Measurements from ENCODE around the gene THTPA. TPM values are rescaled to one million over a fixed set of nuclear protein-coding genes. Genes with fewer than 3 reads are reported as not detected.

THTPA gene
- total and polyA plus RNA-seq, 2 of the 13 experiments (the other 11 are each of a cell fraction or from before 2014, with no cell fraction given) = 7.4 to 8.7 TPM

- TF ChIP-seq SNAPC4 (CRISPR knock-in tag; IDR thresholded peaks at IDR 0.05) (no peak), YEATS4 (CRISPR knock-in tag; IDR thresholded peaks at IDR 0.05; ENCODE audit: borderline replicate concordance) (no peak), ZSCAN25 (CRISPR knock-in tag; IDR thresholded peaks at IDR 0.05) (no peak), GMEB1 (CRISPR knock-in tag; IDR thresholded peaks at IDR 0.05; ENCODE audit: borderline replicate concordance) (no peak), FOSL2 (CRISPR knock-in tag; IDR thresholded peaks at IDR 0.05) (no peak), GMEB2 (CRISPR knock-in tag; IDR thresholded peaks at IDR 0.05; ENCODE audit: low read depth) (no peak), NFYB (CRISPR knock-in tag; IDR thresholded peaks at IDR 0.05) (no peak), ZNF788 (CRISPR knock-in tag; IDR thresholded peaks at IDR 0.05; ENCODE audit: borderline replicate concordance) (no peak), ZBTB8A (CRISPR knock-in tag; IDR thresholded peaks at IDR 0.05; ENCODE audit: borderline replicate concordance, low read depth) (no peak), MTERF4 (CRISPR knock-in tag; IDR thresholded peaks at IDR 0.05) (no peak), HNRNPLL (IDR thresholded peaks at IDR 0.05; ENCODE audit: low read depth, low read length, poor library complexity, severe bottlenecking) (no peak), KLF13 (CRISPR knock-in tag; IDR thresholded peaks at IDR 0.05) (0 out of 2 replicates have a peak, but pooled peaks have one; percentile 40), HOXA3 (CRISPR knock-in tag; IDR thresholded peaks at IDR 0.05) (peak; percentile 45), ZNF703 (CRISPR knock-in tag; IDR thresholded peaks at IDR 0.05; ENCODE audit: borderline replicate concordance) (no peak), MXD3 (CRISPR knock-in tag; IDR thresholded peaks at IDR 0.05) (0 out of 2 replicates have a peak, but pooled peaks have one; percentile 36), HINFP (CRISPR knock-in tag; IDR thresholded peaks at IDR 0.05; ENCODE audit: low read depth) (no peak)
Observed at GRCh38 chr14:23577004-23577681, 21.1 kb downstream of the THTPA start (continued).

Data from HepG2 (cell line).